ENCODE measurements around the gene CKAP5.
"Not testable (repeated sequence)": the region's sequence is repeated elsewhere in the genome, so short reads cannot be mapped to it uniquely, and the experiment has no call there.

Gene CKAP5

GRCh38 chr11:46837860-46838259 lies 8.2 kb downstream of the CKAP5 start:
- ATAC-seq (replicated peaks), result no peak
- Mint-ChIP-seq H3K27ac (no peak overlapping the region), H3K27me3 (no peaks in the 10 kb centered on the region), H3K36me3 (peaks cover 4 to 5% of the 10 kb centered on the region in 2 donors), H3K4me3 (no peak overlapping the region), H3K4me1 (peaks cover 8 to 14% of the 10 kb centered on the region in 2 donors), H3K9me3 (no peaks in the 10 kb centered on the region)
- DNase-seq, result no peak

GRCh38 chr11:46836870-46837269 lies 9.2 kb downstream of the CKAP5 start:
- Mint-ChIP-seq H3K36me3 (peaks cover 4 to 6% of the 10 kb centered on the region in 2 donors), H3K4me1 (peaks cover 9 to 14% of the 10 kb centered on the region in 2 donors), H3K4me3 (no peak overlapping the region), H3K9me3 (no peaks in the 10 kb centered on the region), H3K27me3 (no peaks in the 10 kb centered on the region), H3K27ac (no peak overlapping the region)
- DNase-seq (no peak), ATAC-seq (replicated peaks) (no peak)

- no peak overlapping the region for H3K4me3 Mint-ChIP-seq
- DNase-seq (no peak), ATAC-seq (replicated peaks) (no peak)
- no peaks in the 10 kb centered on the region for H3K27me3 Mint-ChIP-seq
- H3K4me1 Mint-ChIP-seq, result peaks cover 10 to 14% of the 10 kb centered on the region in 2 donors
- peaks cover 5 to 6% of the 10 kb centered on the region in 2 donors for H3K36me3 Mint-ChIP-seq
- no peaks in the 10 kb centered on the region for H3K9me3 Mint-ChIP-seq
- H3K27ac Mint-ChIP-seq, result no peak overlapping the region
These were observed 9.6 kb downstream of the CKAP5 start for GRCh38 chr11:46836431-46836830.

- Mint-ChIP-seq H3K9me3 (no peaks in the 10 kb centered on the region), H3K36me3 (peaks cover 6 to 9% of the 10 kb centered on the region in 2 donors), H3K27me3 (no peaks in the 10 kb centered on the region), H3K4me1 (peaks cover 12 to 14% of the 10 kb centered on the region in 2 donors), H3K4me3 (no peak overlapping the region), H3K27ac (no peak overlapping the region)
- no peak for DNase-seq
- no peak for ATAC-seq (replicated peaks)
These were observed 10.2 kb downstream of the CKAP5 start for GRCh38 chr11:46835897-46836296.

GRCh38 chr11:46834821-46835220 lies 11.3 kb downstream of the CKAP5 start:
- no peak overlapping the region for H3K27ac Mint-ChIP-seq
- H3K4me3 Mint-ChIP-seq, result no peak overlapping the region
- no peaks in the 10 kb centered on the region for H3K27me3 Mint-ChIP-seq
- no peaks in the 10 kb centered on the region for H3K9me3 Mint-ChIP-seq
- ATAC-seq (replicated peaks), result no peak
- H3K36me3 Mint-ChIP-seq, result peaks cover 8 to 15% of the 10 kb centered on the region in 2 donors
- H3K4me1 Mint-ChIP-seq, result peaks cover 12 to 14% of the 10 kb centered on the region in 2 donors
- DNase-seq, result no peak

- Mint-ChIP-seq H3K4me1 (peaks cover 7% of the 10 kb centered on the region in 2 donors), H3K27me3 (no peaks in the 10 kb centered on the region), H3K9me3 (no peaks in the 10 kb centered on the region)
These were observed 13.4 kb downstream of the CKAP5 start for GRCh38 chr11:46832511-46833214.

GRCh38 chr11:46827995-46828394 lies 18.1 kb downstream of the CKAP5 start:
- ATAC-seq (replicated peaks), result no peak
- no peak for DNase-seq
- H3K9me3 Mint-ChIP-seq, result no peaks in the 10 kb centered on the region
- no peak overlapping the region for H3K27ac Mint-ChIP-seq
- H3K36me3 Mint-ChIP-seq, result peaks cover 4 to 14% of the 10 kb centered on the region in 2 donors
- H3K4me1 Mint-ChIP-seq, result peaks cover 17 to 18% of the 10 kb centered on the region in 2 donors
- H3K4me3 Mint-ChIP-seq, result no peak overlapping the region
- H3K27me3 Mint-ChIP-seq, result no peaks in the 10 kb centered on the region

More at GRCh38 chr11:46832511-46833214, 13.4 kb downstream of the CKAP5 start:
- DNase-seq (no peak), ATAC-seq (replicated peaks) (no peak)
- Mint-ChIP-seq H3K36me3 (peaks cover 5 to 17% of the 10 kb centered on the region in 2 donors), H3K27ac (no peak overlapping the region), H3K4me3 (no peak overlapping the region)

GRCh38 chr11:46826310-46827044 lies 19.6 kb downstream of the CKAP5 start:
- peak; percentile 100 for ATAC-seq (replicated peaks)
- H3K4me3 Mint-ChIP-seq, result peak overlapping the region; percentile 81 to 86

GRCh38 chr11:46808799-46809431 lies 37.2 kb downstream of the CKAP5 start:
- Mint-ChIP-seq H3K27ac (no peak overlapping the region), H3K9me3 (no peaks in the 10 kb centered on the region), H3K4me3 (no peak overlapping the region), H3K36me3 (peaks cover 20 to 30% of the 10 kb centered on the region in 2 donors), H3K27me3 (no peaks in the 10 kb centered on the region), H3K4me1 (no peaks in the 10 kb centered on the region)
- no peak for DNase-seq
- ATAC-seq (replicated peaks), result peak; percentile 46 to 62

More at GRCh38 chr11:46826310-46827044, 19.6 kb downstream of the CKAP5 start:
- Mint-ChIP-seq H3K36me3 (peaks cover 2 to 13% of the 10 kb centered on the region in 2 donors), H3K27me3 (no peaks in the 10 kb centered on the region), H3K4me1 (peaks cover 15 to 18% of the 10 kb centered on the region in 2 donors), H3K27ac (peak overlapping the region; percentile 73), H3K9me3 (no peaks in the 10 kb centered on the region)
- peak; percentile 47 for DNase-seq

- no peak for ATAC-seq (replicated peaks)
These were observed 44.2 kb downstream of the CKAP5 start for GRCh38 chr11:46801694-46802470.

GRCh38 chr11:46800177-46800576 lies 45.9 kb downstream of the CKAP5 start:
- DNase-seq (no peak), ATAC-seq (replicated peaks) (no peak)
- Mint-ChIP-seq H3K4me1 (no peaks in the 10 kb centered on the region), H3K27me3 (no peaks in the 10 kb centered on the region), H3K9me3 (no peaks in the 10 kb centered on the region), H3K4me3 (no peak overlapping the region), H3K36me3 (peaks cover 16 to 31% of the 10 kb centered on the region in 2 donors), H3K27ac (no peak overlapping the region)

More at GRCh38 chr11:46801694-46802470, 44.2 kb downstream of the CKAP5 start:
- Mint-ChIP-seq H3K9me3 (no peaks in the 10 kb centered on the region), H3K4me1 (no peaks in the 10 kb centered on the region), H3K27ac (no peak overlapping the region), H3K36me3 (peaks cover 14 to 37% of the 10 kb centered on the region in 2 donors), H3K27me3 (no peaks in the 10 kb centered on the region), H3K4me3 (no peak overlapping the region)
- no peak for DNase-seq

- peaks cover 16 to 31% of the 10 kb centered on the region in 2 donors for H3K36me3 Mint-ChIP-seq
- H3K27ac Mint-ChIP-seq; H3K4me1 Mint-ChIP-seq; H3K9me3 Mint-ChIP-seq; H3K27me3 Mint-ChIP-seq; DNase-seq; ATAC-seq (replicated peaks); H3K4me3 Mint-ChIP-seq: not testable (repeated sequence)
These were observed 46.4 kb downstream of the CKAP5 start for GRCh38 chr11:46799725-46800124.

- no peak for ATAC-seq (replicated peaks)
- Mint-ChIP-seq H3K27me3 (no peaks in the 10 kb centered on the region), H3K27ac (no peak overlapping the region), H3K4me1 (no peaks in the 10 kb centered on the region), H3K36me3 (peaks cover 44 to 53% of the 10 kb centered on the region in 2 donors), H3K9me3 (no peaks in the 10 kb centered on the region), H3K4me3 (no peak overlapping the region)
- no peak for DNase-seq
These were observed 67.7 kb downstream of the CKAP5 start for GRCh38 chr11:46778416-46778815.

- H3K36me3 Mint-ChIP-seq, result peaks cover 50 to 55% of the 10 kb centered on the region in 2 donors
- H3K27me3 Mint-ChIP-seq, result no peaks in the 10 kb centered on the region
- no peak for ATAC-seq (replicated peaks)
- H3K4me1 Mint-ChIP-seq, result no peaks in the 10 kb centered on the region
- H3K9me3 Mint-ChIP-seq, result no peaks in the 10 kb centered on the region
- H3K27ac Mint-ChIP-seq, result no peak overlapping the region
- DNase-seq, result no peak
- no peak overlapping the region for H3K4me3 Mint-ChIP-seq
These were observed 69.2 kb downstream of the CKAP5 start for GRCh38 chr11:46776878-46777277.

Measured in stimulated activated naive B cell treated with anti-CD40 and anti-IgM and Interleukin-4, amounts not matched to agents 10 μg/mL and 1 μg/mL and 100 μg/mL, for 72 hours (primary cell).